Measurements from ENCODE around the gene GPX8. TPM values are rescaled to one million over a fixed set of nuclear protein-coding genes. Genes with fewer than 3 reads are reported as not detected.

GPX8 gene
- total RNA-seq, 1 experiment from 2014 or later: 37.9 TPM

DNA sequence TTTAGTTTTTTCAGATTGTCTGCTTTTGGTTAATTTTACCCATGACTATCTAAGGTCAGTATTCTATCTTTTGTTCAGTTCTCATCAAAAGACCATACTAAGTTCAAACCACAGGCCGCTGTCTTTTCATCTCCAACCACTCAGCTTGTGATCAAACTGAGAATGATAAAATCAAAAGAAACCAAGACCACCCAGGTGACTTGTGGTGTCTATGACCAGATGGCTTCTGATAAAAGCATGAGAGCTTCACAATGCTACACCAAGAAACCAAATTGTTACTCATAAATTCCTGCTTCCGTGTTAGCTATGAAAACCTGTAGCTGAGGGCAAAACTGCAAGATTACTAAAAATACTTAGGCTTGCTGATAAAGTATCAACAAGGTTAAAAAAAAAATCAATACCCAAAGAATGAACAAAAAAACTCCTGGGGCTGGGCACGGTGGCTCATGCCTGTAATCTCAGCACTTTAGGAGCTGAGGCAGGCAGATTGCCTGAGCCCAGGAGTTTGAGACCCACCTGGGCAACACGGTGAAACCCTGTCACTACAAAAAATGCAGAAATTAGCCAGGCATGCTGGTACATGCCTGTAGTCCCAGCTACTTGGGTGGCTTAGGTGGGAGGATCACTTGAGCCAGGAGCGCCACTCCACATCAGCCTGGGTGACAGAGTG is 25.8 kb upstream of the GPX8 start:
- Histone ChIP-seq H3K9me3 (ENCODE audit: control insufficient read depth, low read depth, low read length) (no peaks in the 10 kb centered on the region), H3K56ac (ENCODE audit: insufficient read length, low read depth, low read length) (no peak overlapping the region), H4K5ac (ENCODE audit: insufficient read length, low read depth, low read length) (no peak overlapping the region), H3K27me3 (ENCODE audit: insufficient read depth, low read length) (no peaks in the 10 kb centered on the region), H3K23ac (ENCODE audit: insufficient read length, low read depth, low read length) (no peak overlapping the region), H3K9ac (ENCODE audit: extremely low read depth, insufficient read length, low read length) (no peak overlapping the region), H3T11ph (ENCODE audit: low read length) (no peak overlapping the region), H3K23me2 (ENCODE audit: insufficient read length, low read depth, low read length, poor library complexity, severe bottlenecking) (no peaks in the 10 kb centered on the region), H2BK20ac (ENCODE audit: low read depth, low read length, poor library complexity, severe bottlenecking) (no peak overlapping the region), H2AK5ac (ENCODE audit: insufficient read length, low read length) (no peak overlapping the region), H3K4ac (ENCODE audit: low read depth, low read length) (no peak overlapping the region), H4K8ac (replicated peaks; ENCODE audit: insufficient read length, low read depth, low read length) (no peak overlapping the region), H3K79me2 (ENCODE audit: insufficient read depth, low read length) (no peaks in the 10 kb centered on the region), H3K27ac (ENCODE audit: insufficient read length, low read depth, low read length) (no peak overlapping the region), H4K20me1 (ENCODE audit: control insufficient read depth, insufficient read depth, insufficient read length) (no peaks in the 10 kb centered on the region), H2BK12ac (ENCODE audit: insufficient read length, low read depth, low read length) (no peak overlapping the region), H3K4me1 (ENCODE audit: insufficient read depth, low read length) (no peaks in the 10 kb centered on the region), H4K91ac (ENCODE audit: insufficient read length, low read depth, low read length) (no peak overlapping the region), H3K4me2 (ENCODE audit: insufficient read depth, insufficient read length, low read length) (no peak overlapping the region), H2BK15ac (ENCODE audit: low read depth, low read length) (no peak overlapping the region), H3K14ac (ENCODE audit: insufficient read depth, low read length) (no peak overlapping the region), H3K79me1 (ENCODE audit: insufficient read depth, low read depth, low read length, poor library complexity, severe bottlenecking) (no peaks in the 10 kb centered on the region), H3K18ac (ENCODE audit: insufficient read length, low read depth, low read length) (no peak overlapping the region), H2BK5ac (ENCODE audit: insufficient read length, low read length) (no peak overlapping the region), H2BK120ac (ENCODE audit: low read depth, low read length, poor library complexity, severe bottlenecking) (no peak overlapping the region), H2AFZ (ENCODE audit: low read length) (no peak overlapping the region)
- peaks cover 7 to 9% of the 10 kb centered on the region in 2 experiments for H3K9me3 Mint-ChIP-seq
- H3K27ac Mint-ChIP-seq: no peak overlapping the region
- H3K36me3 Mint-ChIP-seq (ENCODE audit: insufficient read depth in 1 of 3, low read depth in 3 of 3): peaks cover 0 to 5% (median 0%) of the 10 kb centered on the region in 3 experiments; a peak in 2 of 7 replicates
- TF ChIP-seq, protein P1, sequence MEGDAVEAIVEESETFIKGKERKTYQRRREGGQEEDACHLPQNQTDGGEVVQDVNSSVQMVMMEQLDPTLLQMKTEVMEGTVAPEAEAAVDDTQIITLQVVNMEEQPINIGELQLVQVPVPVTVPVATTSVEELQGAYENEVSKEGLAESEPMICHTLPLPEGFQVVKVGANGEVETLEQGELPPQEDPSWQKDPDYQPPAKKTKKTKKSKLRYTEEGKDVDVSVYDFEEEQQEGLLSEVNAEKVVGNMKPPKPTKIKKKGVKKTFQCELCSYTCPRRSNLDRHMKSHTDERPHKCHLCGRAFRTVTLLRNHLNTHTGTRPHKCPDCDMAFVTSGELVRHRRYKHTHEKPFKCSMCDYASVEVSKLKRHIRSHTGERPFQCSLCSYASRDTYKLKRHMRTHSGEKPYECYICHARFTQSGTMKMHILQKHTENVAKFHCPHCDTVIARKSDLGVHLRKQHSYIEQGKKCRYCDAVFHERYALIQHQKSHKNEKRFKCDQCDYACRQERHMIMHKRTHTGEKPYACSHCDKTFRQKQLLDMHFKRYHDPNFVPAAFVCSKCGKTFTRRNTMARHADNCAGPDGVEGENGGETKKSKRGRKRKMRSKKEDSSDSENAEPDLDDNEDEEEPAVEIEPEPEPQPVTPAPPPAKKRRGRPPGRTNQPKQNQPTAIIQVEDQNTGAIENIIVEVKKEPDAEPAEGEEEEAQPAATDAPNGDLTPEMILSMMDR (conservative IDR thresholded peaks at IDR 0.05): no peak
- H3K4me1 Mint-ChIP-seq: no peaks in the 10 kb centered on the region
- DNase-seq: no peak
- no CpG with 5 or more reads among the region's 5 CpGs for WGBS (ENCODE audit: extremely low coverage, insufficient read length, low lambda C conversion rate)
- peaks cover 2% of the 10 kb centered on the region; the same call in 1 of the 2 replicates for H3K27me3 Mint-ChIP-seq (ENCODE audit: low read depth)
- H3K4me3 Mint-ChIP-seq: no peak overlapping the region

All from H9 (cell line).